HG03095 (cell line): Measurements from ENCODE around the gene ERF.

ENCODE experiments used
- ATAC-seq: cut with Tn5 transposase; IDR thresholded peaks from one replicate; pipeline ENCODE4 v1.9.1; 2021; ENCODE audit warnings: moderate library complexity; ENCODE audit not compliant: unreplicated experiment

Gene ERF

GRCh38 chr19:42287017-42287826, 32.3 kb upstream of the ERF start:
- ATAC-seq, result no peak

GRCh38 chr19:42286349-42287016, 31.6 kb upstream of the ERF start:
- ATAC-seq, result no peak

GRCh38 chr19:42285988-42286348, 31.0 kb upstream of the ERF start:
- ATAC-seq, result no peak

- no peak for ATAC-seq
Measured at GRCh38 chr19:42285541-42285941, 30.6 kb upstream of the ERF start.

- no peak for ATAC-seq
Measured at GRCh38 chr19:42284591-42285341, 29.8 kb upstream of the ERF start.

- ATAC-seq, result peak; percentile 20
Measured at GRCh38 chr19:42284066-42284501, 29.2 kb upstream of the ERF start.

- ATAC-seq, result peak; percentile 41
Measured at GRCh38 chr19:42283188-42284065, 28.5 kb upstream of the ERF start.

- no peak for ATAC-seq
Measured at GRCh38 chr19:42282819-42283187, 27.9 kb upstream of the ERF start.

- ATAC-seq, result no peak
Measured at GRCh38 chr19:42281827-42282762, 27.2 kb upstream of the ERF start.

GRCh38 chr19:42281146-42281826, 26.4 kb upstream of the ERF start:
- no peak for ATAC-seq

- ATAC-seq, result no peak
Measured at GRCh38 chr19:42280815-42281145, 25.9 kb upstream of the ERF start.

GRCh38 chr19:42279902-42280814, 25.2 kb upstream of the ERF start:
- no peak for ATAC-seq

GRCh38 chr19:42279155-42279901, 24.4 kb upstream of the ERF start:
- no peak for ATAC-seq

- no peak for ATAC-seq
Measured at GRCh38 chr19:42278452-42279154, 23.7 kb upstream of the ERF start.

- no peak for ATAC-seq
Measured at GRCh38 chr19:42277821-42278451, 23.0 kb upstream of the ERF start.

GRCh38 chr19:42276821-42277220, 21.9 kb upstream of the ERF start:
- ATAC-seq, result no peak
